ENCODE results near the gene ADRM1.

GRCh38 chr20:62310757-62311121 is 7.9 kb downstream of the ADRM1 start:
- TF ChIP-seq CTCF (IDR thresholded peaks at IDR 0.05) = no peak
- TF ChIP-seq EZH2 (IDR thresholded peaks at IDR 0.05) = no peak

Measured in neural progenitor cell (in vitro differentiated cells).